Measurements from ENCODE around the gene SYNPO.
A peak's percentile ranks its signal among the peaks of the same experiment; 100 is the strongest.

The SYNPO gene

DNA sequence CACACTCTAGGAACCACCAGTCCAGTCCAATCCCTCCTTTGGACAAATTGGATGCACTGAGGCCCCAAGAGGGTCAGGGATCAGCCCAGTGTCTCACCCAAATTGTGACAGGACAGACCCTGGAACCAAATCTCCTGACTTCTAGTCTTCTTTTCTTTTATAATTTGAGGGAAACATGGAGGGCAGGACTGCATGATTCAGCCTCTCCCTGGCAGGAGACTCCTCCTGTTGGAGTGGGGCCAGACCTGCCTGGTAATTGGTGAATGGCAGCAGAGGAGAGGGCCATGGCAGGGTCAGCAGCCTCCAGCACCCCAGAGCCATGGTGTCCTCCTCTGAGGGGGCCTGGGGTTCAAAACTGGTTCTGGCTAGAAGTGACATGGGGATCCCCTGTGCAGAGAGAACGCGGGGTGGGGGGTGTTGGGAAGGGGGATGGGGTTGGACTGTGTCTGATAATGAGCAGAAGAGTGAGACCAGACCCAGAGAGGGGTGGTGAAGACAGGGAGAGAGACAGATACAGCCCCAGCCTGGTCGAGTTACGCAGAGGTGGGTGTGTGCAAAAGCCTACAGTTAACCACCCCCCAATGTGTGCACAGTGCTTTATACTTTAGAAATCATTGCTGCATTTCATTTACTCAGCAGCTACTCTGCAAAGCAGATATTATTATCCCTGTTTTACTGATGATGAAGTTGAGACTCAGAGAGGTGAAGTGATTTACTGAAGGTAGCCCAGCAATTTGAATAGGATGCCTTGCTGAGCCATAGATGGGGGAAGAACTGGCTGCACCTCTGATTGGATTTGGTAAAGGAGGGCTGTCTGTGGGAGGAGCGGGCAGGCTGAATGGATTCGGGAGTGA, 3.8 kb upstream of the SYNPO start:
- no peak overlapping the region for H3K4me3 ChIP-seq (ENCODE audit: low read length)
- TF ChIP-seq, protein P1, sequence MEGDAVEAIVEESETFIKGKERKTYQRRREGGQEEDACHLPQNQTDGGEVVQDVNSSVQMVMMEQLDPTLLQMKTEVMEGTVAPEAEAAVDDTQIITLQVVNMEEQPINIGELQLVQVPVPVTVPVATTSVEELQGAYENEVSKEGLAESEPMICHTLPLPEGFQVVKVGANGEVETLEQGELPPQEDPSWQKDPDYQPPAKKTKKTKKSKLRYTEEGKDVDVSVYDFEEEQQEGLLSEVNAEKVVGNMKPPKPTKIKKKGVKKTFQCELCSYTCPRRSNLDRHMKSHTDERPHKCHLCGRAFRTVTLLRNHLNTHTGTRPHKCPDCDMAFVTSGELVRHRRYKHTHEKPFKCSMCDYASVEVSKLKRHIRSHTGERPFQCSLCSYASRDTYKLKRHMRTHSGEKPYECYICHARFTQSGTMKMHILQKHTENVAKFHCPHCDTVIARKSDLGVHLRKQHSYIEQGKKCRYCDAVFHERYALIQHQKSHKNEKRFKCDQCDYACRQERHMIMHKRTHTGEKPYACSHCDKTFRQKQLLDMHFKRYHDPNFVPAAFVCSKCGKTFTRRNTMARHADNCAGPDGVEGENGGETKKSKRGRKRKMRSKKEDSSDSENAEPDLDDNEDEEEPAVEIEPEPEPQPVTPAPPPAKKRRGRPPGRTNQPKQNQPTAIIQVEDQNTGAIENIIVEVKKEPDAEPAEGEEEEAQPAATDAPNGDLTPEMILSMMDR (IDR thresholded peaks at IDR 0.05; ENCODE audit: insufficient read depth, low read depth, low read length, missing control alignments): no peak
- DNase-seq (ENCODE audit: low read depth): peak; percentile 84

DNA sequence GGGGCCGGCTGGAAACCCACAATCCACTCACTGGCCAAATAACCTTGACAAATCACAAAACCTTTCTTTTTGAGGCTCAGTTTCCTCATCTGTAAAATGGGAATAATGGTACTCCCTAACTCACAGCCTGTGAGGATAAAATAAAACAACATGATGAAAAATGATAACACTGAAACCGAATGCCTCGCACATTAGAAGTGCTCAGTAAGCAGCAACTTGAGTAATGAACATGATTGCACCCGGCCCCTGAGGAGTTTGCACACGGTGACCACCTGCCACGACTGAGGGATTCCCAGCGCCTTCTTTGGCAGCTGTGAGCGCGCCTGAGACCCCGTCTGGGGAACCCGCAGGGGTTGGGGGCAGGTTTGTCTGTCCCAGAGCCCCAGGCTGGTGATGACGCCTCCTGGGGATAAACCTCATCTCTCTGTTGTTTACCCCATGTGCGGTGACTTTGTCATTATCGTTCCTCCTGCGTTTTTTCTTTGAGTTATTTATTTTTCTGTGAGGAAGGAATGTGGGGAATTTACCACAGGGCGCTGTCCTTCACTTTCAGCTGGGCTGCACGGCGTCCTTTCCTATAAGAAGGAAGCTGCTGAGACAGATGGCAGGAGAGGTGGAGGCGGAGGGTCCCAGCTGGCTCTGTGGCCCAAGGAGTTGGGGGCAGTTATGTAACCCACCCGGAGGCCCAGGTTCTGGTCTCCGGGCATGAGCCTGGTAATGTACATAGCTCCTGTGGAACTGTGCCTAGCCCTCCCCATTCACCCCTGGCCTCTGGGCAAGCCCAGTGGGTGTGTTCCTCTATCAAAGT, 3.0 kb upstream of the SYNPO start:
- TF ChIP-seq, protein P1 (IDR thresholded peaks at IDR 0.05; ENCODE audit: insufficient read depth, low read depth, low read length, missing control alignments): no peak
- no peak overlapping the region for H3K4me3 ChIP-seq (ENCODE audit: low read length)
- peak; percentile 78 for DNase-seq (ENCODE audit: low read depth)

DNA sequence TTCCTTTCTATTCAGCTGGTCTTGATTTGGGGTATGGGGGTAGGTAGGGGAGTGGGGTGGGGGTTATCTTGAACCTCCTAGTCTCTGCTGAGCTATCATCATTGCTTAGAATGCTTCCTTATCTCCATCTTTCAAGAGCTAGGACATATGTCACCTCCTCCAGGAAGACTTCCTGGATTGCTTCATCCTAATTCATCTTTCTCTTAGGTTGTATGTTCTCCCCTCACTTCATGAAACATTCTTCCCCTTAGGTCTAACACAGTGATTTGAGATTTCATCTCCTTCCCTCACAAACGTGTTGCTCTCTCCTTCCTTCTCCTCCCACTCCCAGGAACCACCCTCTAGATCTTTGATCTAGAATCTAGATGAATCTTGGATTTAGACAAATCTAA, 2.4 kb upstream of the SYNPO start:
- H3K4me3 ChIP-seq (ENCODE audit: low read length): no peak overlapping the region
- TF ChIP-seq, protein P1 (IDR thresholded peaks at IDR 0.05; ENCODE audit: insufficient read depth, low read depth, low read length, missing control alignments): no peak
- DNase-seq (ENCODE audit: low read depth): no peak

DNA sequence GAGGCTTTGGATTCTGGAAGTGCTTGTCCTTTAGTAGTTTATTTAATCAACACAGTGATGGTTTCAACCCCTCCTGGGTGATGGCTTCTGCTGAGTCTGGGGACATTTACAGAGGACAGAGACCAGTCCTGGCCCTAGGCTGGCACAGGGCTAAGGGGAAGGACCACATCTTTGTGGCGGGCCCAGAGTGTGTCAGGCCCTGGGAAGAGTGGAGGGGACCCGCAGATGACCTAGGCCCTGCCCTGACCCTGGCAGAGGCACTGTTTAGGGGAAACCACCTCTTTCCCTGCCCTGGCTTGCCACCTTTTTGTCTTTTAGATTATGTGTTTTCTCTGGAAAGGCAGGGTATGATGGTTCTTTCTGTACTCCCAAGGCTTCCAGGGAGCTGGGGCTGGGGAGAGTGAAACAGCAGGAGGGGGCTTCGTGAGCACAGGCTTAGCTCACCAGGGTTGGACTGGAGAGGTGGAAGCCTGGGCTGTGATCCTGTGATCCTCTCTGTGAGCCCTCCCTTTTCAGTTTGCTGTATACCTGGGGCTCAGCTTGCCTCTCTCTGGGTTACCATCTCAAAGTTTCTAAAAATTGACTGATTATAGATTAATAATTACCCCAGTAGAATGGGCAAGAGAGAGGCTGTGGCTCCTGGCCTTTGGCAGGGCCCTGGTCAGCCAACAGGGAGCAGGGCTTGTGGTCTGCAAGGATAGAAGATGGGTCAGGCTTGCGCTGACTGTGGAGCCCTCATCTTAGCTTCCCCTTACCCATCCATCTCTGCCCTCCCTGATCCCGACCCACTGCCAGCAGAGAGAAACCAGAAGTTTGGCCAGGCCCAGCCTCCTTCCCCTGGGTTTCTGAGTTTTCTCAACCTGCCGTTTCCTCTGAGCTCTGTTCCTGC, 1.7 kb upstream of the SYNPO start:
- no peak for DNase-seq (ENCODE audit: low read depth)
- TF ChIP-seq, protein P1 (IDR thresholded peaks at IDR 0.05; ENCODE audit: insufficient read depth, low read depth, low read length, missing control alignments): no peak
- no peak overlapping the region for H3K4me3 ChIP-seq (ENCODE audit: low read length)

DNA sequence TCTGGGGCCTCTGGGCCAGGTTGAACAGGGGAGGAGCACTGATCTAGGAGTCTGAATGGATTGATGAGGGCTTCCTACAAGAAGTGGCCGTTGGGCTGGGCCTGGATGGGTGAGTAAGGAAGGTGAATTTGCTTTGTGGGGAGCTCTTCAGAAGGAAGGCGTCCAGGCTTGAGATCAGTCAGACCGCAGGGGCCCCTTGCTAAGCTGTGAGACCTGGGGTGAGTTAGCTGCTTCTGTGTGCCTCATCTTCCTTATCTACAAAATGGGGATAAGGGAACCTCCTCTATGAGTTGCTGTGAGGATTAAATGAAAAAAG, 1.1 kb upstream of the SYNPO start:
- no peak for DNase-seq (ENCODE audit: low read depth)
- TF ChIP-seq, protein P1 (IDR thresholded peaks at IDR 0.05; ENCODE audit: insufficient read depth, low read depth, low read length, missing control alignments): no peak
- no peak overlapping the region for H3K4me3 ChIP-seq (ENCODE audit: low read length)

DNA sequence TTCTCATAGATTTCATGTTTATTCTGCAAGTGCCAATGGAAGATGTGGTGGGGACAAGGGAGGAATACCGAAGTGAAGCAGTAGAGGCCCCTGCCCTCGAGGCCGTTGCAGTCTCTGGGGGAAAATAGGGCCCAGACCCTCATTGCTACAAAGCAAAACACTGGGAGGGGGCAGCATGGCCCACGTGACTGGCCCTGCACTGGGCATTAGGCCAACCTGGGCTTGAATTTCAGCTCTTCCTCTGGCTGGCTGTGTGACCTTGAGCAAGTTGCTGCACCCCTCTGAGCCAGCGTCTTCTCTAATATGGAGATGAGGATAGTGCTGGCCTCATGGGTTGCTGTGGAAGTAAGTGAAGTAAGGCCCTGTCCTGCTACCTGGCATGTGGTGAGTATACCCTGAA, 709 bp upstream of the SYNPO start:
- TF ChIP-seq, protein P1 (IDR thresholded peaks at IDR 0.05; ENCODE audit: insufficient read depth, low read depth, low read length, missing control alignments): no peak
- no peak overlapping the region for H3K4me3 ChIP-seq (ENCODE audit: low read length)
- DNase-seq (ENCODE audit: low read depth): no peak

Data from epithelial cell of esophagus (primary cell).